GM12878 (cell line): ENCODE results near the gene MPHOSPH8. TPM values are rescaled to one million over a fixed set of nuclear protein-coding genes. Genes with fewer than 3 reads are reported as not detected.

Source experiments
- ATAC-seq: fragments of 200-7000 bp; cut with Tn5 transposase; 3 replicates; pipeline ENCODE4 v1.9.1; 2020; ENCODE audit warnings: mild to moderate bottlenecking, moderate library complexity
- BruUV-seq: library from RNA; stranded (reverse); fragments of 400-500 nt; replicated peaks from 2 replicates; lab custom pipeline; 2021; lab: Mats Ljungman, UMichigan
- CTCF ChIA-PET: fragments of 300-600 bp; sonication (Branson Sonifier 250); formaldehyde crosslinking; extraction: SDS; loops from one replicate; lab custom pipeline; 2021; ENCODE audit warnings: inconsistent platforms; lab: Yijun Ruan, JAX
- POLR2A ChIA-PET: fragments of 350-600 bp; formaldehyde crosslinking; extraction: SDS; loops from one replicate; lab custom pipeline; 2021; ENCODE audit warnings: inconsistent platforms; lab: Charles Lee
- RAD21 ChIA-PET: fragments of 300-600 bp; sonication (Branson Sonifier 250); formaldehyde crosslinking; loops from one replicate; lab custom pipeline; 2023; ENCODE audit warnings: antibody characterized with exemption; ENCODE audit not compliant: unreplicated experiment; lab: Charles Lee
- SMC1A ChIA-PET: fragments of 300-600 bp; sonication (Branson Sonifier 250); formaldehyde crosslinking; loops from one replicate; lab custom pipeline; 2023; ENCODE audit not compliant: unreplicated experiment, uncharacterized antibody; lab: Charles Lee
- DNase-seq: peaks from one replicate; pipeline ENCODE4 v3.0.0-alpha.2; 2011; ENCODE audit warnings: low read depth, low spot score
- FAIRE-seq: peaks from 3 replicates; lab custom pipeline; 2011; peaks lifted over from hg19 to GRCh38; lab: Jason Lieb, UNC
- H2AFZ ChIP-seq: 2 replicates; pipeline ENCODE4 v1.6.0; 2011; ENCODE audit warnings: low read depth, low read length, control low read depth; ENCODE audit not compliant: control insufficient read depth
- H3K27ac ChIP-seq: 2 replicates; pipeline ENCODE4 v1.5.1; 2011; ENCODE audit warnings: control low read depth; ENCODE audit not compliant: control insufficient read depth, insufficient read depth
- H3K27me3 ChIP-seq, 2 experiments: replicated peaks in 1 of 2; 2 replicates each; pipeline versions ENCODE4 v1.6.0 to v1.6.1; 2011; ENCODE audit warnings: low read length in 1 of 2; ENCODE audit not compliant: control insufficient read depth in 2 of 2, insufficient read depth in 2 of 2
- H3K36me3 ChIP-seq, 2 experiments: 2 replicates each; pipeline ENCODE4 v1.5.1; 2011; ENCODE audit warnings: low read length in 1 of 2; ENCODE audit not compliant: control insufficient read depth in 2 of 2, insufficient read depth in 2 of 2
- H3K4me1 ChIP-seq: 2 replicates; pipeline ENCODE4 v1.6.1; 2011; ENCODE audit warnings: mild to moderate bottlenecking, low read length, moderate library complexity, mixed read lengths; ENCODE audit not compliant: control insufficient read depth, insufficient read depth
- H3K4me2 ChIP-seq: 2 replicates; pipeline ENCODE4 v1.6.0; 2011; ENCODE audit warnings: control low read depth; ENCODE audit not compliant: control insufficient read depth, insufficient read depth
- H3K4me3 ChIP-seq: fragments of 200-600 bp; sonication (generic); 2 replicates; pipeline ENCODE4 v1.5.1; 2016
- H3K79me2 ChIP-seq: 2 replicates; pipeline ENCODE4 v1.6.0; 2011; ENCODE audit warnings: low read length; ENCODE audit not compliant: control insufficient read depth, insufficient read depth
- H3K9ac ChIP-seq: 2 replicates; pipeline ENCODE4 v1.8.0; 2011; ENCODE audit warnings: low read length, control low read depth, mixed read lengths; ENCODE audit not compliant: control insufficient read depth, insufficient read depth
- H3K9me3 ChIP-seq: replicated peaks from 3 replicates; pipeline ENCODE4 v1.5.1; 2011; ENCODE audit warnings: mild to moderate bottlenecking, low read length; ENCODE audit not compliant: control insufficient read depth, insufficient read depth
- H4K20me1 ChIP-seq: 2 replicates; pipeline ENCODE4 v1.6.0; 2011; ENCODE audit not compliant: control insufficient read depth, insufficient read depth
- CBFB ChIP-seq: IDR thresholded peaks from 2 replicates; pipeline ENCODE4 v1.6.1; 2016; ENCODE audit warnings: antibody characterized with exemption, low read depth
- MXI1 ChIP-seq: fragments of 150-350 bp; IDR thresholded peaks from 2 replicates; pipeline ENCODE4 v1.6.1; 2011; ENCODE audit warnings: low read depth, mild to moderate bottlenecking, inconsistent platforms, low read length, improper control_type of control experiment
- PAX8 ChIP-seq: fragments of 450-650 bp; IDR thresholded peaks from 2 replicates; pipeline ENCODE4 v1.6.1; 2017; ENCODE audit warnings: mild to moderate bottlenecking, moderate library complexity
- POLR2A ChIP-seq: IDR thresholded peaks from 2 replicates; pipeline ENCODE4 v1.6.1; 2011; ENCODE audit warnings: low read depth, mild to moderate bottlenecking, low read length
- RELA ChIP-seq: fragments of 450-650 bp; IDR thresholded peaks from 2 replicates; pipeline ENCODE4 v1.8.0; 2014; ENCODE audit warnings: borderline replicate concordance; ENCODE audit not compliant: partially characterized antibody
- STAT3 ChIP-seq: IDR thresholded peaks from 2 replicates; pipeline ENCODE4 v1.6.1; 2011; ENCODE audit warnings: low read depth, low read length, improper control_type of control experiment
- TARDBP ChIP-seq: IDR thresholded peaks from 2 replicates; pipeline ENCODE4 v1.6.1; 2016; ENCODE audit warnings: borderline replicate concordance
- ZNF24 ChIP-seq: fragments of 450-650 bp; IDR thresholded peaks from 2 replicates; pipeline ENCODE4 v1.6.1; 2017; ENCODE audit warnings: antibody characterized with exemption, mild to moderate bottlenecking
- WGBS: methylation state at CpG from one replicate; pipeline ENCODE4 v1.1.6; 2016; ENCODE audit warnings: low lambda C conversion rate; ENCODE audit not compliant: insufficient replicate concordance, insufficient coverage; ENCODE audit errors: missing lambda C conversion rate; 5-methylcytosine and 5-hydroxymethylcytosine counted together
- in situ Hi-C: fragments of 300-500 bp; cut with MboI; formaldehyde crosslinking; loops from 9 replicates; pipeline ENCODE4 v1.14.3; 2018; ENCODE audit warnings: mixed read lengths
- intact Hi-C: fragments of 100-400 bp; cut with micrococcal nuclease; formaldehyde crosslinking; loops from one replicate; pipeline ENCODE4 v1.14.2; 2022; ENCODE audit not compliant: unreplicated experiment
- polyA plus RNA-seq, 11 experiments: library from polyadenylated mRNA; depleted of rRNA in 4 of 11; unstranded in 6 of 11; stranded (reverse) in 5 of 11; fragments of >200 nt; fragmentation: Nextera tagmentation in 4 of 11; fragmentation: Illumina TruSeq in 1 of 11; extraction: Ambion mirVana in 4 of 11; extraction: Trizol in 1 of 11; gene quantifications; 1 replicate in 1 of 11; 2 replicates in 10 of 11; pipeline versions ENCODE4 v1.2.1 to v1.2.3, GENCODE V29; 2011 to 2016; ENCODE audit warnings: inconsistent platforms in 2 of 11, missing spikeins in 2 of 11, low read depth in 1 of 11
- total RNA-seq, 4 experiments: library from RNA; depleted of rRNA in 3 of 4; stranded (reverse); fragments of >200 nt in 3 of 4; fragmentation: Illumina TruSeq in 1 of 4; extraction: Trizol in 1 of 4; gene quantifications; 2 replicates each; pipeline versions ENCODE4 v1.2.1 to v1.2.3, GENCODE V29; 2013 to 2021
- TF ChIP-seq, protein P1 (sequence below): fragments of 150-350 bp; IDR thresholded peaks from 2 replicates; pipeline ENCODE4 v1.6.1; 2016; ENCODE audit warnings: low read depth, low read length
- TF ChIP-seq, protein P2 (sequence below), 3 experiments: IDR thresholded peaks in 2 of 3; conservative IDR thresholded peaks in 1 of 3; 2 replicates each; pipeline ENCODE4 v1.5.1; 2011; ENCODE audit warnings: low read depth in 3 of 3, low read length in 3 of 3, mild to moderate bottlenecking in 3 of 3, control low read depth in 2 of 3, moderate library complexity in 2 of 3, inconsistent platforms in 1 of 3, mixed read lengths in 1 of 3; ENCODE audit not compliant: control insufficient read depth in 2 of 3, insufficient read depth in 1 of 3; ENCODE audit errors: extremely low read depth in 1 of 3

Gene MPHOSPH8
- total and polyA plus RNA-seq, 10 of the 15 experiments (the other 5 are each of a cell fraction or from before 2014, with no cell fraction given), result 15.9 to 34.9 (median 26.9) TPM

DNA sequence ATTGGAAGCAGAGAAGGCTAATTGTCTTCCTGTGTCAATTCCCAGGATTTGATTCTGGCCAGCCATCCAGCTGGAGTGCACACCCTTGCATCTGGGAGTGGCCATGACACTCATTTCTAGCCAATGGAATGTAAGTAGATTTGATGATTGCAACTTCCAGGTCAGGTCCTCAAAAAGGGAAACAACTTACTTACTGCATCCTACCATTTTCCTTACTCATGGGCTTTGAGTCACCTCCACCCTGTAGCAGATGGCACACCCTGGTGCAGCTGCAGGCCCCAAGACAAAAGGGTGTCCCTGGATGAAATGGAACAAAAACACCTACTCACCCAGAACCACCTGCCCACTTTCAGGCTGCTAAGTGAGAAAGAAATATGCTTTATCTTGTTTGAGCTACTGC, 27.3 kb upstream of the MPHOSPH8 start (continued):
- TF ChIP-seq TARDBP, result no peak
- TF ChIP-seq STAT3, result no peak
- no peak for TF ChIP-seq MXI1

- WGBS, result 49% methylated on average over 2 of the region's 2 CpGs
- POLR2A ChIA-PET, result no interaction called here
Observed at GRCh38 chr13:19606737-19607136, 26.7 kb upstream of the MPHOSPH8 start.

More at GRCh38 chr13:19606737-19607136, 26.7 kb upstream of the MPHOSPH8 start:
- Histone ChIP-seq H3K79me2 (peaks cover 13% of the 10 kb centered on the region), H3K9ac (no peak overlapping the region), H3K4me1 (0 out of 2 replicates have a peak, but pooled peaks cover 3% of the 10 kb centered on the region), H3K27me3 (no peaks in the 10 kb centered on the region), H3K27ac (no peak overlapping the region), H3K4me2 (no peak overlapping the region), H2AFZ (no peak overlapping the region), H4K20me1 (no peaks in the 10 kb centered on the region), H3K36me3 (peaks cover 0 to 3% of the 10 kb centered on the region in 2 experiments; a peak in 1 of 4 replicates), H3K4me3 (no peak overlapping the region), H3K9me3 (no peaks in the 10 kb centered on the region; the same call in 1 of the 3 replicates)
- DNase-seq (no peak), FAIRE-seq (no peak), ATAC-seq (no peak)
- ChIA-PET CTCF (no interaction called here), SMC1A (no interaction called here), RAD21 (no interaction called here)
- in situ Hi-C loops (no loop called here), intact Hi-C loops (no loop called here)
- no TSS peak for BruUV-seq
- TF ChIP-seq, protein P1, sequence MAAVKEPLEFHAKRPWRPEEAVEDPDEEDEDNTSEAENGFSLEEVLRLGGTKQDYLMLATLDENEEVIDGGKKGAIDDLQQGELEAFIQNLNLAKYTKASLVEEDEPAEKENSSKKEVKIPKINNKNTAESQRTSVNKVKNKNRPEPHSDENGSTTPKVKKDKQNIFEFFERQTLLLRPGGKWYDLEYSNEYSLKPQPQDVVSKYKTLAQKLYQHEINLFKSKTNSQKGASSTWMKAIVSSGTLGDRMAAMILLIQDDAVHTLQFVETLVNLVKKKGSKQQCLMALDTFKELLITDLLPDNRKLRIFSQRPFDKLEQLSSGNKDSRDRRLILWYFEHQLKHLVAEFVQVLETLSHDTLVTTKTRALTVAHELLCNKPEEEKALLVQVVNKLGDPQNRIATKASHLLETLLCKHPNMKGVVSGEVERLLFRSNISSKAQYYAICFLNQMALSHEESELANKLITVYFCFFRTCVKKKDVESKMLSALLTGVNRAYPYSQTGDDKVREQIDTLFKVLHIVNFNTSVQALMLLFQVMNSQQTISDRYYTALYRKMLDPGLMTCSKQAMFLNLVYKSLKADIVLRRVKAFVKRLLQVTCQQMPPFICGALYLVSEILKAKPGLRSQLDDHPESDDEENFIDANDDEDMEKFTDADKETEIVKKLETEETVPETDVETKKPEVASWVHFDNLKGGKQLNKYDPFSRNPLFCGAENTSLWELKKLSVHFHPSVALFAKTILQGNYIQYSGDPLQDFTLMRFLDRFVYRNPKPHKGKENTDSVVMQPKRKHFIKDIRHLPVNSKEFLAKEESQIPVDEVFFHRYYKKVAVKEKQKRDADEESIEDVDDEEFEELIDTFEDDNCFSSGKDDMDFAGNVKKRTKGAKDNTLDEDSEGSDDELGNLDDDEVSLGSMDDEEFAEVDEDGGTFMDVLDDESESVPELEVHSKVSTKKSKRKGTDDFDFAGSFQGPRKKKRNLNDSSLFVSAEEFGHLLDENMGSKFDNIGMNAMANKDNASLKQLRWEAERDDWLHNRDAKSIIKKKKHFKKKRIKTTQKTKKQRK, result no peak
- TF ChIP-seq POLR2A, result no peak
- TF ChIP-seq PAX8, result no peak
- no peak for TF ChIP-seq ZNF24
- no peak for TF ChIP-seq CBFB
- no peak for TF ChIP-seq RELA
- TF ChIP-seq, protein P2, sequence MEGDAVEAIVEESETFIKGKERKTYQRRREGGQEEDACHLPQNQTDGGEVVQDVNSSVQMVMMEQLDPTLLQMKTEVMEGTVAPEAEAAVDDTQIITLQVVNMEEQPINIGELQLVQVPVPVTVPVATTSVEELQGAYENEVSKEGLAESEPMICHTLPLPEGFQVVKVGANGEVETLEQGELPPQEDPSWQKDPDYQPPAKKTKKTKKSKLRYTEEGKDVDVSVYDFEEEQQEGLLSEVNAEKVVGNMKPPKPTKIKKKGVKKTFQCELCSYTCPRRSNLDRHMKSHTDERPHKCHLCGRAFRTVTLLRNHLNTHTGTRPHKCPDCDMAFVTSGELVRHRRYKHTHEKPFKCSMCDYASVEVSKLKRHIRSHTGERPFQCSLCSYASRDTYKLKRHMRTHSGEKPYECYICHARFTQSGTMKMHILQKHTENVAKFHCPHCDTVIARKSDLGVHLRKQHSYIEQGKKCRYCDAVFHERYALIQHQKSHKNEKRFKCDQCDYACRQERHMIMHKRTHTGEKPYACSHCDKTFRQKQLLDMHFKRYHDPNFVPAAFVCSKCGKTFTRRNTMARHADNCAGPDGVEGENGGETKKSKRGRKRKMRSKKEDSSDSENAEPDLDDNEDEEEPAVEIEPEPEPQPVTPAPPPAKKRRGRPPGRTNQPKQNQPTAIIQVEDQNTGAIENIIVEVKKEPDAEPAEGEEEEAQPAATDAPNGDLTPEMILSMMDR (IDR thresholded peaks at IDR 0.05 in 2 of 3, conservative IDR thresholded peaks at IDR 0.05 in 1 of 3; ENCODE audit: control insufficient read depth in 2 of 3, extremely low read depth in 1 of 3, insufficient read depth in 1 of 3, low read depth in 3 of 3, low read length in 3 of 3), result no peak
